HepG2 (cell line): ENCODE data around the gene ARHGAP5. TPM values are rescaled to one million over a fixed set of nuclear protein-coding genes. Genes with fewer than 3 reads are reported as not detected.

ENCODE experiments used
- AKAP8 ChIP-seq: sonication (generic); formaldehyde crosslinking; IDR thresholded peaks from 2 replicates; pipeline ENCODE4 v1.5.1; 2020; ENCODE audit warnings: mild to moderate bottlenecking, missing genetic modification reagents
- ARHGAP35 ChIP-seq: sonication (generic); formaldehyde crosslinking; IDR thresholded peaks from 2 replicates; pipeline ENCODE4 v1.9.0; 2022; ENCODE audit warnings: mild to moderate bottlenecking, inconsistent platforms, moderate library complexity, missing genetic modification reagents, borderline replicate concordance
- ARNTL ChIP-seq: sonication (generic); formaldehyde crosslinking; IDR thresholded peaks from 2 replicates; pipeline ENCODE4 v1.4.0; 2020; ENCODE audit warnings: mild to moderate bottlenecking, missing genetic modification reagents
- BCL6 ChIP-seq: IDR thresholded peaks from 2 replicates; pipeline ENCODE4 v1.6.1; 2016; ENCODE audit warnings: missing genetic modification reagents, missing compliant biosample characterization
- HOXA5 ChIP-seq: sonication (generic); formaldehyde crosslinking; IDR thresholded peaks from 2 replicates; pipeline ENCODE4 v1.4.0; 2020; ENCODE audit warnings: missing genetic modification reagents
- JUND ChIP-seq: sonication (generic); formaldehyde crosslinking; IDR thresholded peaks from 2 replicates; pipeline ENCODE4 v1.8.0; 2022; ENCODE audit warnings: mild to moderate bottlenecking, missing genetic modification reagents
- KDM5A ChIP-seq: fragments of 200-600 bp; sonication (generic); IDR thresholded peaks from 2 replicates; pipeline ENCODE4 v1.7.0; 2018; ENCODE audit warnings: antibody characterized with exemption, mild to moderate bottlenecking, low read length, borderline replicate concordance
- NR1H2 ChIP-seq: sonication (generic); formaldehyde crosslinking; IDR thresholded peaks from 2 replicates; pipeline ENCODE4 v1.8.1; 2022; ENCODE audit warnings: low read depth, missing genetic modification reagents, borderline replicate concordance
- RBAK ChIP-seq: sonication (generic); formaldehyde crosslinking; IDR thresholded peaks from 2 replicates; pipeline ENCODE4 v1.5.1; 2020; ENCODE audit warnings: mild to moderate bottlenecking, missing genetic modification reagents
- SIX4 ChIP-seq: sonication (generic); formaldehyde crosslinking; IDR thresholded peaks from 2 replicates; pipeline ENCODE4 v1.4.0; 2020; ENCODE audit warnings: missing genetic modification reagents
- SP1 ChIP-seq, 2 experiments: fragments of 450-650 bp in 1 of 2; sonication (generic) in 1 of 2; formaldehyde crosslinking in 1 of 2; IDR thresholded peaks; 2 replicates each; pipeline versions ENCODE4 v1.4.0 to v1.6.1; 2016 to 2020; ENCODE audit warnings: missing genetic modification reagents in 1 of 2
- STAT5B ChIP-seq: sonication (generic); formaldehyde crosslinking; IDR thresholded peaks from 2 replicates; pipeline ENCODE4 v1.4.0; 2020; ENCODE audit warnings: missing genetic modification reagents
- TCF7 ChIP-seq: sonication (generic); IDR thresholded peaks from 2 replicates; pipeline ENCODE4 v1.6.1; 2016; ENCODE audit warnings: antibody characterized with exemption, low read depth
- ZBTB3 ChIP-seq: sonication (generic); formaldehyde crosslinking; IDR thresholded peaks from 2 replicates; pipeline ENCODE4 v1.4.0; 2020; ENCODE audit warnings: low read depth, mild to moderate bottlenecking, moderate library complexity, missing genetic modification reagents, borderline replicate concordance
- ZEB1 ChIP-seq: IDR thresholded peaks from 2 replicates; pipeline ENCODE4 v1.6.1; 2012; ENCODE audit warnings: mild to moderate bottlenecking, low read depth, inconsistent platforms; ENCODE audit not compliant: insufficient replicate concordance
- ZNF335 ChIP-seq: sonication (generic); formaldehyde crosslinking; IDR thresholded peaks from 2 replicates; pipeline ENCODE4 v1.4.0; 2020; ENCODE audit warnings: missing genetic modification reagents
- polyA plus RNA-seq, 8 experiments: library from polyadenylated mRNA; depleted of rRNA in 3 of 8; stranded (reverse) in 7 of 8; unstranded in 1 of 8; fragments of >200 nt; fragmentation: Illumina TruSeq in 4 of 8; extraction: Trizol in 4 of 8; gene quantifications; 2 replicates each; pipeline versions ENCODE4 v1.2.1 to v1.2.3, GENCODE V29; 2011 to 2016; ENCODE audit warnings: low read depth in 4 of 8, missing spikeins in 1 of 8, mixed read lengths in 1 of 8; ENCODE audit not compliant: insufficient read depth in 1 of 8
- total RNA-seq, 5 experiments: library from RNA; depleted of rRNA; stranded (reverse); fragments of >200 nt; fragmentation: Illumina TruSeq; extraction: Trizol; gene quantifications; 2 replicates each; pipeline ENCODE4 v1.2.3, GENCODE V29; 2016; ENCODE audit warnings: low read depth in 1 of 5
- TF ChIP-seq, protein P1 (sequence below): sonication (generic); formaldehyde crosslinking; IDR thresholded peaks from 2 replicates; pipeline ENCODE4 v1.5.1; 2020; ENCODE audit warnings: mild to moderate bottlenecking, moderate library complexity, missing genetic modification reagents
- TF ChIP-seq, protein P2 (sequence below): sonication (generic); formaldehyde crosslinking; IDR thresholded peaks from 2 replicates; pipeline ENCODE4 v1.4.0; 2020; ENCODE audit warnings: missing genetic modification reagents, mild to moderate bottlenecking, borderline replicate concordance
- TF ChIP-seq, protein P3 (sequence below), 2 experiments: fragments of 450-650 bp in 1 of 2; sonication (generic) in 1 of 2; formaldehyde crosslinking; IDR thresholded peaks; 2 replicates each; pipeline versions ENCODE4 v1.5.0 to v1.8.0; 2020 to 2022; ENCODE audit warnings: mild to moderate bottlenecking in 1 of 2, missing genetic modification reagents in 1 of 2
- TF ChIP-seq, protein P4 (sequence below): sonication (generic); formaldehyde crosslinking; IDR thresholded peaks from 2 replicates; pipeline ENCODE4; 2020; ENCODE audit warnings: missing genetic modification reagents, mild to moderate bottlenecking, borderline replicate concordance

Gene ARHGAP5
- total and polyA plus RNA-seq, 2 of the 13 experiments (the other 11 are each of a cell fraction or from before 2014, with no cell fraction given) = 33.7 to 144 TPM

DNA sequence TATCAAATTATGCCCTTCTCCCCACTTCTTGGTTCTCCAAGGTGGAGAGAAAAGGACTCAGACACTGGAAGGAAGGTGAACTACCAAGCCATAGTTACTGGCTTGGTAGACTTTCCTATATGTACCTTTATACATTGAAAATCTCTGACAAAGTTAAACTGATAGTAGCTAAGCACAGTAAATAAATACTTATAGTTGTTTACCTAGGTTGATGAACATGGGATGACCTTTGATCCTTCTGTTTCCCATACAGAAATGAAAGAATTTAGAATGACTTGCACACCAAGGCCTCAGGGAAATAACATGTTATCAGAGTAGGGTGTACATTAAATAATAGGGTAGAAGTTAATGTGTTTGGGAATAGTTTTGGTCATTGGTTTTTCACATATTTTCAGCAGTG, 6.7 kb downstream of the ARHGAP5 start (continued):
- TF ChIP-seq, protein P1, sequence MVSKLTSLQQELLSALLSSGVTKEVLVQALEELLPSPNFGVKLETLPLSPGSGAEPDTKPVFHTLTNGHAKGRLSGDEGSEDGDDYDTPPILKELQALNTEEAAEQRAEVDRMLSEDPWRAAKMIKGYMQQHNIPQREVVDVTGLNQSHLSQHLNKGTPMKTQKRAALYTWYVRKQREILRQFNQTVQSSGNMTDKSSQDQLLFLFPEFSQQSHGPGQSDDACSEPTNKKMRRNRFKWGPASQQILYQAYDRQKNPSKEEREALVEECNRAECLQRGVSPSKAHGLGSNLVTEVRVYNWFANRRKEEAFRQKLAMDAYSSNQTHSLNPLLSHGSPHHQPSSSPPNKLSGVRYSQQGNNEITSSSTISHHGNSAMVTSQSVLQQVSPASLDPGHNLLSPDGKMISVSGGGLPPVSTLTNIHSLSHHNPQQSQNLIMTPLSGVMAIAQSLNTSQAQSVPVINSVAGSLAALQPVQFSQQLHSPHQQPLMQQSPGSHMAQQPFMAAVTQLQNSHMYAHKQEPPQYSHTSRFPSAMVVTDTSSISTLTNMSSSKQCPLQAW (CRISPR knock-in tag) = no peak
- 0 out of 2 replicates have a peak, but pooled peaks have one; percentile 36 for TF ChIP-seq STAT5B (CRISPR knock-in tag)
- TF ChIP-seq JUND (CRISPR knock-in tag) = no peak
- TF ChIP-seq, protein P2, sequence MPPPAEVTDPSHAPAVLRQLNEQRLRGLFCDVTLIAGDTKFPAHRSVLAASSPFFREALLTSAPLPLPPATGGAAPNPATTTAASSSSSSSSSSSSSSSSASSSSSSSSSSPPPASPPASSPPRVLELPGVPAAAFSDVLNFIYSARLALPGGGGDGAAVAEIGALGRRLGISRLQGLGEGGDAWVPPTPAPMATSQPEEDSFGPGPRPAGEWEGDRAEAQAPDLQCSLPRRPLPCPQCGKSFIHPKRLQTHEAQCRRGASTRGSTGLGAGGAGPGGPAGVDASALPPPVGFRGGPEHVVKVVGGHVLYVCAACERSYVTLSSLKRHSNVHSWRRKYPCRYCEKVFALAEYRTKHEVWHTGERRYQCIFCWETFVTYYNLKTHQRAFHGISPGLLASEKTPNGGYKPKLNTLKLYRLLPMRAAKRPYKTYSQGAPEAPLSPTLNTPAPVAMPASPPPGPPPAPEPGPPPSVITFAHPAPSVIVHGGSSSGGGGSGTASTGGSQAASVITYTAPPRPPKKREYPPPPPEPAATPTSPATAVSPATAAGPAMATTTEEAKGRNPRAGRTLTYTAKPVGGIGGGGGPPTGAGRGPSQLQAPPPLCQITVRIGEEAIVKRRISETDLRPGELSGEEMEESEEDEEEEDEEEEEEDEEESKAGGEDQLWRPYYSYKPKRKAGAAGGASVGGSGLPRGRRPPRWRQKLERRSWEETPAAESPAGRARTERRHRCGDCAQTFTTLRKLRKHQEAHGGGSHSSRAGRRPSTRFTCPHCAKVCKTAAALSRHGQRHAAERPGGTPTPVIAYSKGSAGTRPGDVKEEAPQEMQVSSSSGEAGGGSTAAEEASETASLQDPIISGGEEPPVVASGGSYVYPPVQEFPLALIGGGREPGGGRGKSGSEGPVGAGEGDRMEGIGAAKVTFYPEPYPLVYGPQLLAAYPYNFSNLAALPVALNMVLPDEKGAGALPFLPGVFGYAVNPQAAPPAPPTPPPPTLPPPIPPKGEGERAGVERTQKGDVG (CRISPR knock-in tag) = no peak
- peak; percentile 51; the same call in 1 of the 2 replicates for TF ChIP-seq BCL6
- no peak for TF ChIP-seq ZBTB3 (CRISPR knock-in tag)
- no peak for TF ChIP-seq KDM5A
- no peak for TF ChIP-seq ARHGAP35
- TF ChIP-seq NR1H2 (CRISPR knock-in tag) = no peak
- no peak for TF ChIP-seq ZNF335 (CRISPR knock-in tag)
- TF ChIP-seq RBAK = no peak
- TF ChIP-seq SP1 (IDR thresholded peaks at IDR 0.05) = no peak
- TF ChIP-seq SP1 (CRISPR knock-in tag; IDR thresholded peaks at IDR 0.05) = no peak
- peak; percentile 18; the same call in 1 of the 2 replicates for TF ChIP-seq TCF7
- no peak for TF ChIP-seq ARNTL (CRISPR knock-in tag)
- TF ChIP-seq HOXA5 (CRISPR knock-in tag) = no peak
- TF ChIP-seq SIX4 (CRISPR knock-in tag) = peak; percentile 61; the same call in 1 of the 2 replicates
- TF ChIP-seq, protein P3, sequence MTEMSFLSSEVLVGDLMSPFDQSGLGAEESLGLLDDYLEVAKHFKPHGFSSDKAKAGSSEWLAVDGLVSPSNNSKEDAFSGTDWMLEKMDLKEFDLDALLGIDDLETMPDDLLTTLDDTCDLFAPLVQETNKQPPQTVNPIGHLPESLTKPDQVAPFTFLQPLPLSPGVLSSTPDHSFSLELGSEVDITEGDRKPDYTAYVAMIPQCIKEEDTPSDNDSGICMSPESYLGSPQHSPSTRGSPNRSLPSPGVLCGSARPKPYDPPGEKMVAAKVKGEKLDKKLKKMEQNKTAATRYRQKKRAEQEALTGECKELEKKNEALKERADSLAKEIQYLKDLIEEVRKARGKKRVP (CRISPR knock-in tag; IDR thresholded peaks at IDR 0.05) = no peak
- no peak for TF ChIP-seq AKAP8 (CRISPR knock-in tag)
- TF ChIP-seq ZEB1 = no peak
- TF ChIP-seq, protein P4, sequence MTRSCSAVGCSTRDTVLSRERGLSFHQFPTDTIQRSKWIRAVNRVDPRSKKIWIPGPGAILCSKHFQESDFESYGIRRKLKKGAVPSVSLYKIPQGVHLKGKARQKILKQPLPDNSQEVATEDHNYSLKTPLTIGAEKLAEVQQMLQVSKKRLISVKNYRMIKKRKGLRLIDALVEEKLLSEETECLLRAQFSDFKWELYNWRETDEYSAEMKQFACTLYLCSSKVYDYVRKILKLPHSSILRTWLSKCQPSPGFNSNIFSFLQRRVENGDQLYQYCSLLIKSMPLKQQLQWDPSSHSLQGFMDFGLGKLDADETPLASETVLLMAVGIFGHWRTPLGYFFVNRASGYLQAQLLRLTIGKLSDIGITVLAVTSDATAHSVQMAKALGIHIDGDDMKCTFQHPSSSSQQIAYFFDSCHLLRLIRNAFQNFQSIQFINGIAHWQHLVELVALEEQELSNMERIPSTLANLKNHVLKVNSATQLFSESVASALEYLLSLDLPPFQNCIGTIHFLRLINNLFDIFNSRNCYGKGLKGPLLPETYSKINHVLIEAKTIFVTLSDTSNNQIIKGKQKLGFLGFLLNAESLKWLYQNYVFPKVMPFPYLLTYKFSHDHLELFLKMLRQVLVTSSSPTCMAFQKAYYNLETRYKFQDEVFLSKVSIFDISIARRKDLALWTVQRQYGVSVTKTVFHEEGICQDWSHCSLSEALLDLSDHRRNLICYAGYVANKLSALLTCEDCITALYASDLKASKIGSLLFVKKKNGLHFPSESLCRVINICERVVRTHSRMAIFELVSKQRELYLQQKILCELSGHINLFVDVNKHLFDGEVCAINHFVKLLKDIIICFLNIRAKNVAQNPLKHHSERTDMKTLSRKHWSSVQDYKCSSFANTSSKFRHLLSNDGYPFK (CRISPR knock-in tag) = no peak
